Cardiac fibroblast (primary cell): ENCODE measurements around the gene C1QA.
A peak's percentile ranks its signal among the peaks of the same experiment; 100 is the strongest.

Experiments used
- DNase-seq, 2 donors: peaks; one replicate each; pipeline versions ENCODE4 v3.0.0 to v3.0.0-alpha.2; 2010; ENCODE audit warnings: low read depth in 2 of 2
- H3K4me3 ChIP-seq, 2 donors: replicated peaks in 1 of 2; 1 replicate in 1 of 2; 2 replicates in 1 of 2; pipeline ENCODE4 v1.5.1; 2011; ENCODE audit warnings: low read depth in 2 of 2, low read length in 2 of 2, mild to moderate bottlenecking in 2 of 2, moderate library complexity in 1 of 2
- CTCF ChIP-seq: IDR thresholded peaks from one replicate; pipeline ENCODE4 v1.5.1; 2011; ENCODE audit warnings: low read depth, mild to moderate bottlenecking, low read length, inconsistent platforms

The C1QA gene

GRCh38 chr1:22618056-22618455 is 18.4 kb upstream of the C1QA start:
- no peak overlapping the region for H3K4me3 ChIP-seq
- no peak for DNase-seq
- no peak for TF ChIP-seq CTCF

GRCh38 chr1:22619252-22619651 is 17.2 kb upstream of the C1QA start:
- H3K4me3 ChIP-seq = no peak overlapping the region
- TF ChIP-seq CTCF = no peak
- no peak for DNase-seq

- no peak overlapping the region for H3K4me3 ChIP-seq
- no peak for DNase-seq
- no peak for TF ChIP-seq CTCF
Observed at GRCh38 chr1:22619798-22620197, 16.6 kb upstream of the C1QA start.

GRCh38 chr1:22621761-22622160 is 14.7 kb upstream of the C1QA start:
- DNase-seq = no peak
- TF ChIP-seq CTCF = no peak
- no peak overlapping the region for H3K4me3 ChIP-seq

- peak in 1 of 2 donors; percentile 18 for DNase-seq
- no peak for TF ChIP-seq CTCF
- no peak overlapping the region for H3K4me3 ChIP-seq
Observed at GRCh38 chr1:22625262-22625925, 11.0 kb upstream of the C1QA start.

GRCh38 chr1:22626237-22627157 is 9.9 kb upstream of the C1QA start:
- DNase-seq = no peak
- no peak overlapping the region for H3K4me3 ChIP-seq
- no peak for TF ChIP-seq CTCF
